CD14-positive monocyte (primary cell): Measurements from ENCODE around the gene TMEM51. TPM values are rescaled to one million over a fixed set of nuclear protein-coding genes. Genes with fewer than 3 reads are reported as not detected.

ENCODE experiments used
- DNase-seq, 3 donors: peaks; one replicate each; pipeline ENCODE4 v3.0.0-alpha.2; 2011 to 2022
- H2AFZ ChIP-seq: 2 replicates; pipeline ENCODE4 v1.6.0; 2012; ENCODE audit warnings: mild to moderate bottlenecking, low read depth, low read length, inconsistent platforms; ENCODE audit not compliant: insufficient read depth, poor library complexity, severe bottlenecking
- H3K27ac ChIP-seq, 2 donors: 1 replicate in 1 of 2; 2 replicates in 1 of 2; pipeline ENCODE4 v1.5.1; 2012 to 2013; ENCODE audit warnings: low read length in 2 of 2, control low read depth in 1 of 2, inconsistent platforms in 1 of 2, low read depth in 1 of 2, mild to moderate bottlenecking in 1 of 2
- H3K27me3 ChIP-seq, 2 donors: one replicate each; pipeline versions ENCODE4 v1.6.0 to v1.6.1; 2011 to 2013; ENCODE audit warnings: low read length in 2 of 2; ENCODE audit not compliant: control insufficient read depth in 2 of 2, insufficient read depth in 2 of 2
- H3K36me3 ChIP-seq, 2 donors: replicated peaks in 1 of 2; 1 replicate in 1 of 2; 2 replicates in 1 of 2; pipeline versions ENCODE4 v1.5.1 to v1.6.1; 2012 to 2013; ENCODE audit warnings: low read length in 2 of 2, control low read depth in 1 of 2, inconsistent platforms in 1 of 2, mild to moderate bottlenecking in 1 of 2; ENCODE audit not compliant: insufficient read depth in 2 of 2, control insufficient read depth in 1 of 2
- H3K4me1 ChIP-seq, 2 donors: 1 replicate in 1 of 2; 2 replicates in 1 of 2; pipeline versions ENCODE4 v1.5.1 to v1.6.1; 2012 to 2013; ENCODE audit warnings: low read length in 2 of 2, control low read depth in 1 of 2, inconsistent platforms in 1 of 2, mild to moderate bottlenecking in 1 of 2, moderate library complexity in 1 of 2; ENCODE audit not compliant: insufficient read depth in 2 of 2, control insufficient read depth in 1 of 2
- H3K4me2 ChIP-seq: replicated peaks from 2 replicates; pipeline ENCODE3; 2012; ENCODE audit warnings: low read length, moderate library complexity, mild to moderate bottlenecking; ENCODE audit not compliant: poor library complexity, severe bottlenecking; ENCODE audit errors: extremely low read depth
- H3K4me3 ChIP-seq, 3 experiments: fragments of 200-600 bp in 1 of 3; sonication (generic) in 1 of 3; replicated peaks in 1 of 3; 1 replicate in 2 of 3; 2 replicates in 1 of 3; pipeline ENCODE4 v1.5.1; 2011 to 2013; ENCODE audit warnings: low read length in 3 of 3, mild to moderate bottlenecking in 3 of 3, control low read depth in 2 of 3, low read depth in 2 of 3, inconsistent platforms in 1 of 3, moderate library complexity in 1 of 3
- H3K79me2 ChIP-seq: 2 replicates; pipeline ENCODE4 v1.6.0; 2012; ENCODE audit warnings: mild to moderate bottlenecking, control low read depth, inconsistent platforms, low read length, moderate library complexity; ENCODE audit not compliant: insufficient read depth
- H3K9ac ChIP-seq: 2 replicates; pipeline ENCODE4 v1.6.0; 2017; ENCODE audit warnings: low read length, mild to moderate bottlenecking; ENCODE audit not compliant: insufficient read depth, poor library complexity, severe bottlenecking
- H3K9me3 ChIP-seq, 2 donors: replicated peaks in 1 of 2; 1 replicate in 1 of 2; 2 replicates in 1 of 2; pipeline versions ENCODE4 v1.5.1 to v1.6.1; 2012 to 2013; ENCODE audit warnings: low read length in 2 of 2, control low read depth in 1 of 2; ENCODE audit not compliant: control insufficient read depth in 1 of 2, insufficient read depth in 1 of 2
- H4K20me1 ChIP-seq: 2 replicates; pipeline ENCODE4 v1.6.0; 2012; ENCODE audit warnings: mild to moderate bottlenecking, low read length, control low read depth, moderate library complexity; ENCODE audit not compliant: insufficient read depth
- H3K27ac Mint-ChIP-seq, 7 donors: one replicate each; pipeline ENCODE4 v1.8.0; 2020; ENCODE audit warnings: mild to moderate bottlenecking in 7 of 7, mixed read lengths in 7 of 7, moderate library complexity in 6 of 7, inconsistent platforms in 2 of 7
- H3K27me3 Mint-ChIP-seq, 3 donors: one replicate each; pipeline ENCODE4 v1.8.0; 2021 to 2022; ENCODE audit warnings: low read depth in 3 of 3, mild to moderate bottlenecking in 3 of 3, mixed read lengths in 3 of 3, moderate library complexity in 3 of 3, inconsistent platforms in 1 of 3
- H3K36me3 Mint-ChIP-seq, 2 donors: one replicate each; pipeline ENCODE4 v1.8.0; 2020; ENCODE audit warnings: mixed read lengths in 2 of 2, inconsistent platforms in 1 of 2, mild to moderate bottlenecking in 1 of 2
- H3K4me1 Mint-ChIP-seq: one replicate; pipeline ENCODE4 v1.8.0; 2020; ENCODE audit warnings: mild to moderate bottlenecking, mixed read lengths
- H3K4me3 Mint-ChIP-seq, 2 donors: one replicate each; pipeline ENCODE4 v1.8.0; 2020; ENCODE audit warnings: mild to moderate bottlenecking in 2 of 2, mixed read lengths in 2 of 2, moderate library complexity in 1 of 2
- H3K9me3 Mint-ChIP-seq, 7 donors: one replicate each; pipeline ENCODE4 v1.8.0; 2020 to 2022; ENCODE audit warnings: mixed read lengths in 7 of 7, mild to moderate bottlenecking in 6 of 7, moderate library complexity in 6 of 7, inconsistent platforms in 2 of 7
- WGBS: methylation state at CpG from one replicate; pipeline ENCODE4 v1.1.5; 2013; ENCODE audit warnings: missing lambda C conversion rate; ENCODE audit not compliant: insufficient coverage; 5-methylcytosine and 5-hydroxymethylcytosine counted together
- intact Hi-C, 2 donors: fragments of 100-400 bp; cut with micrococcal nuclease; formaldehyde crosslinking; loops; one replicate each; pipeline versions ENCODE4 v1.15.0 to v1.15.1; 2023
- polyA plus RNA-seq, 3 donors: library from polyadenylated mRNA; depleted of rRNA in 1 of 3; unstranded in 2 of 3; stranded (reverse) in 1 of 3; fragments of 300-500 nt in 2 of 3; fragments of >200 nt in 1 of 3; fragmentation: Illumina TruSeq in 2 of 3; gene quantifications; 1 replicate in 2 of 3; 2 replicates in 1 of 3; pipeline ENCODE4 v1.2.3, GENCODE V29; 2012 to 2021
- TF ChIP-seq, protein P1 (sequence below): fragments of 200-600 bp; IDR thresholded peaks from one replicate; pipeline ENCODE4 v1.8.0; 2022; ENCODE audit warnings: antibody characterized with exemption, mild to moderate bottlenecking

The TMEM51 gene
- polyA plus RNA-seq, 3 donors: 1.2 to 2.5 (median 2.1) TPM

DNA sequence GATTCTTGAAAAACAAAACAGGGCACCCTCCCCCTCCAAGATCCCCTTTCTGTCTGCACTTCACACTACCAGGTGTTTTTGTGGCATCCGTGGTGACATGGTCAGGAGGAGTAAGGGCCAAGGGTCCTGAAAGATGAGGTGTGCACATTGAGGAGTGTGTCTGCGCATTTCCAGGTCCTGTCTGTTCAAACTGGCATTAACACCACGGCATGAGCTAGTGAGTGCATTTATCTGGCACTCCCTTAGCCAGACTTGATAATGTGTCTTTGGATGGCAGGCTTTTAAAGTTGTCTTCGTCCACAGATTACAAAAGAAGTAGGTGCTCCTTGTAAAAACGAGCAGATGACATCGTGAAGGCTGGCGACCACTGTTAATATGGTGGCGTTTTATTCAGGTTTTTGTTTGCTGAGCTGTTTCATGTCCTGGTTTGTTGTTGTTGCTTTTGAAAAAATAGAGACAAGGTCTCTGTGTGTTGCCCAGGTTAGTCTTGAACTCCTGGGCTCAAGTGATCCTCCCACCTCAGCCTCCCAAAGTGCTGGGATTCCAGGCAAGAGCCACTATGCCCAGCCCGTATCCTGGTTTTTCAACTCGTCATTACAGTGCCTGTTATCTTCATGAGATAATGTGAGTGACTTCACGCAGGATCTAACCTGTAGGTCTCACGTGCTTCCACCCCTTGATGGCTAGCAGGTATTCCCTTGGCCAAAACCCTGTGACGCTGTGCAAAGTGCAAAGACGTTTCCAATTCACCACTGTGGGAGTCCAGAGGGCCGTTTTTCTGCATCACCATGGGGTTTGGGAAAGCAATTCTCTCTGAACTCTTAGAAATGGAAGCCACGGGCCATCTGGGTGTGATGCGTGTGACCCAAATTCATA, 4.2 kb downstream of the TMEM51 start:
- intact Hi-C loops: no loop called here
- no peaks in the 10 kb centered on the region for H3K36me3 ChIP-seq
- H3K79me2 ChIP-seq: no peaks in the 10 kb centered on the region
- no peak overlapping the region for H3K4me3 ChIP-seq
- peaks cover 35 to 39% of the 10 kb centered on the region in 2 donors for H3K4me1 ChIP-seq
- Mint-ChIP-seq H3K27ac (peak overlapping the region in 1 of 7 donors; percentile 16), H3K4me1 (peaks cover 40% of the 10 kb centered on the region), H3K9me3 (peaks cover 0 to 3% (median 0%) of the 10 kb centered on the region in 7 donors), H3K27me3 (peaks cover 26 to 38% (median 30%) of the 10 kb centered on the region in 3 donors), H3K4me3 (peak overlapping the region in 1 of 2 donors; percentile 8), H3K36me3 (peaks cover 3 to 9% of the 10 kb centered on the region in 2 donors)
- no peaks in the 10 kb centered on the region for H3K9me3 ChIP-seq
- H3K27me3 ChIP-seq: peaks cover 6 to 11% of the 10 kb centered on the region in 2 donors
- H4K20me1 ChIP-seq: no peaks in the 10 kb centered on the region
- no peak overlapping the region for H2AFZ ChIP-seq
- no peak overlapping the region for H3K27ac ChIP-seq
- TF ChIP-seq, protein P1, sequence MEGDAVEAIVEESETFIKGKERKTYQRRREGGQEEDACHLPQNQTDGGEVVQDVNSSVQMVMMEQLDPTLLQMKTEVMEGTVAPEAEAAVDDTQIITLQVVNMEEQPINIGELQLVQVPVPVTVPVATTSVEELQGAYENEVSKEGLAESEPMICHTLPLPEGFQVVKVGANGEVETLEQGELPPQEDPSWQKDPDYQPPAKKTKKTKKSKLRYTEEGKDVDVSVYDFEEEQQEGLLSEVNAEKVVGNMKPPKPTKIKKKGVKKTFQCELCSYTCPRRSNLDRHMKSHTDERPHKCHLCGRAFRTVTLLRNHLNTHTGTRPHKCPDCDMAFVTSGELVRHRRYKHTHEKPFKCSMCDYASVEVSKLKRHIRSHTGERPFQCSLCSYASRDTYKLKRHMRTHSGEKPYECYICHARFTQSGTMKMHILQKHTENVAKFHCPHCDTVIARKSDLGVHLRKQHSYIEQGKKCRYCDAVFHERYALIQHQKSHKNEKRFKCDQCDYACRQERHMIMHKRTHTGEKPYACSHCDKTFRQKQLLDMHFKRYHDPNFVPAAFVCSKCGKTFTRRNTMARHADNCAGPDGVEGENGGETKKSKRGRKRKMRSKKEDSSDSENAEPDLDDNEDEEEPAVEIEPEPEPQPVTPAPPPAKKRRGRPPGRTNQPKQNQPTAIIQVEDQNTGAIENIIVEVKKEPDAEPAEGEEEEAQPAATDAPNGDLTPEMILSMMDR: no peak
- H3K9ac ChIP-seq: no peak overlapping the region
- WGBS: 95% methylated on average over 9 of the region's 17 CpGs
- no peak for DNase-seq
- no peak overlapping the region for H3K4me2 ChIP-seq

DNA sequence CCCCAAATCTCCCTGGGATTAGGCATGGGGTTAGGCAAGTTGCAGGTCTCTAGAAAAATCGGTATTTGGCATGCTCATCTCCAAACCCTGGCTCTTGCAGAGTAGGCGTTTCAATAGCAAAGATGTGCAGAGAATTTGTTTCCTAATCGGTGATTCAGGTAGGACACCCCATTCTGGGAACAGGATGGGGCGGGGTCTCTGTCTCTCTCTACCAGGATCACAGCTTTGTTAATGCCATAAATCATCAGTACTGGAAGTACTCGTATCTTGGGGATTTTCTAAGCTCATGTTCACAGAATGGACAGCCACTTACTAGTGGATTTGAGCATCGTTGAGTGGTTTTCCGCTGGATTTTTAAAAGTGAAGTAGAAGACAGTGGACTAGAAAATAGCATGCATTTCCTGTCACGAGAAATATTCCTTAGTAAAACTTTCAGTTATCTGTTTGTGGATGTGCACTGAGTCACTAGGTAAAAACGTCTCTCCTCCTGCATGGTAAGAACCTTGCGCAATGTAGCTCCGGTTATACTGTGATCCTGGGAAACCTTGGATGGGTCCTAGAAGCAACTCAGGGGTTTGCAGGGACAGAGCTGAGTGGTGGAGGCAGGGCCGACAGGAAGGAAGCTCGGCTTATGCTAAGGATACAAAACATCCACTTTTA, 5.1 kb downstream of the TMEM51 start:
- H3K4me1 ChIP-seq: peaks cover 29 to 30% of the 10 kb centered on the region in 2 donors
- H3K9ac ChIP-seq: no peak overlapping the region
- WGBS: 67% methylated on average over 3 of the region's 13 CpGs
- Mint-ChIP-seq H3K27ac (peak overlapping the region in 1 of 7 donors; percentile 53), H3K4me1 (peaks cover 38% of the 10 kb centered on the region), H3K36me3 (peaks cover 3 to 9% of the 10 kb centered on the region in 2 donors), H3K9me3 (peaks cover 0 to 3% (median 0%) of the 10 kb centered on the region in 7 donors), H3K4me3 (peak overlapping the region in 1 of 2 donors; percentile 57), H3K27me3 (peaks cover 20 to 32% (median 27%) of the 10 kb centered on the region in 3 donors)
- peak in 1 of 3 donors; percentile 22 for DNase-seq
- peaks cover 6 to 11% of the 10 kb centered on the region in 2 donors for H3K27me3 ChIP-seq
- no peaks in the 10 kb centered on the region for H4K20me1 ChIP-seq
- H3K4me2 ChIP-seq: peak overlapping the region; percentile 5
- no peaks in the 10 kb centered on the region for H3K79me2 ChIP-seq
- no peaks in the 10 kb centered on the region for H3K36me3 ChIP-seq
- intact Hi-C loops: no loop called here
- TF ChIP-seq, protein P1: no peak
- H2AFZ ChIP-seq: peak overlapping the region; percentile 52
- no peaks in the 10 kb centered on the region for H3K9me3 ChIP-seq
- no peak overlapping the region for H3K4me3 ChIP-seq
- H3K27ac ChIP-seq: no peak overlapping the region
